Hypothalamus (tissue), 51 donors: ENCODE measurements around the gene M1AP.

Experiments used
- DNase-seq, 51 donors: peaks; one replicate each; lab custom pipeline; 2025; lab: John Stamatoyannopoulos, UW

Gene M1AP

GRCh38 chr2:74511104-74511989, 136.8 kb downstream of the M1AP start:
- DNase-seq = no peak

GRCh38 chr2:74510272-74510671, 137.9 kb downstream of the M1AP start:
- no peak for DNase-seq

DNA sequence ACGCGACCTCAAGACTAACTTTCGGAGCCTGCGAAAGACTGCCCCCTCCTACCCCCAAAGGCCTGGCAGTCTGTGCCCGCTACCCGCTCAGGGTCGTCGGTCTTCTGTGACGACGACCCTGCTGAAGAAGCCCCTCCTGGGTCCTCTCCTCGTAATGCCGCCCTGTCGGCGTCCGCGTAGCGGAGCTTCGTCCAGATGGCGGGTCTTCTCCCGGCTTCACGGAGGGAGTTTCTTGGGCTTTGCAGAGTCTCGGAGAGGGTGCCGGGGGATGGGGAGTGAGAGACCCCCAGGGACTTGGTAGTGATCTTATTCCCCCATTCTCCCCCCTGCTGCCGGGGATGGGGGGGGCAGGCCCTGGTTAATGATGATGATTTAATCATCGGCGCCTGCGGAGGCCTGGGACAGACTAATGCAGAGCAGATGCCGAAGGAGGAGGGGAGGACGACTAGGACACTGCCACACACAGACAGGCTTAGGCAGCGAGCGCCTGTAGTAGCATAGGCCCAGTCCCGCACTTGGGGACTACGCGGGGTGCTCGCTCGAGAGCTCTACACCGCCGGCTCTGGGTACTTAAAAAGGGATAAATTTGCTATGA, 140.1 kb downstream of the M1AP start:
- peak in 13 of 51 donors; percentile 10 to 55 (median 25) for DNase-seq
